ENCODE results near the gene DDX6.

The DDX6 gene

GRCh38 chr11:118797510-118797909, 6.5 kb upstream of the DDX6 start:
- H3K36me3 ChIP-seq (ENCODE audit: control insufficient read depth in 2 of 2, insufficient read depth in 1 of 2, low read length in 2 of 2), result no peaks in the 10 kb centered on the region
- ChIA-PET CTCF (interaction anchor here (0.6 kb wide), 1 partner anchor 193 kb away, joined by 5 read pairs; no protein-coding TSS in a partner anchor), POLR2A (no interaction called here)
- no peak overlapping the region for H3K4me3 ChIP-seq (ENCODE audit: low read depth, low read length)
- H3K9me3 ChIP-seq (ENCODE audit: control insufficient read depth, insufficient read depth, low read depth, low read length), result no peaks in the 10 kb centered on the region
- no peak for TF ChIP-seq OVOL3 (tag by site-specific recombination; IDR thresholded peaks at IDR 0.05)
- no peak for TF ChIP-seq SCRT1 (tag by site-specific recombination; IDR thresholded peaks at IDR 0.05; ENCODE audit: borderline replicate concordance)
- no peak for TF ChIP-seq ZNF416 (tag by site-specific recombination; IDR thresholded peaks at IDR 0.05)
- TF ChIP-seq ZNF292 (tag by site-specific recombination; IDR thresholded peaks at IDR 0.05; ENCODE audit: borderline replicate concordance, low read depth), result no peak
- TF ChIP-seq ZBTB21 (tag by site-specific recombination; IDR thresholded peaks at IDR 0.05), result no peak
- TF ChIP-seq ZNF530 (tag by site-specific recombination; IDR thresholded peaks at IDR 0.05; ENCODE audit: low read depth), result no peak
- TF ChIP-seq KLF1 (tag by site-specific recombination; IDR thresholded peaks at IDR 0.05), result no peak
- no peak for TF ChIP-seq GLIS2 (tag by site-specific recombination; IDR thresholded peaks at IDR 0.05)
- no peak for TF ChIP-seq MZF1 (tag by site-specific recombination; IDR thresholded peaks at IDR 0.05; ENCODE audit: borderline replicate concordance)
- no peak for TF ChIP-seq CTCF (tag by site-specific recombination; IDR thresholded peaks at IDR 0.05)
- TF ChIP-seq ZNF792 (tag by site-specific recombination; IDR thresholded peaks at IDR 0.05), result no peak
- no peak for TF ChIP-seq GFI1B (tag by site-specific recombination; IDR thresholded peaks at IDR 0.05)
- no peak for TF ChIP-seq ZNF266 (tag by site-specific recombination; IDR thresholded peaks at IDR 0.05; ENCODE audit: low read depth)
- no peak for TF ChIP-seq ZNF157 (tag by site-specific recombination; IDR thresholded peaks at IDR 0.05)
- no peak for TF ChIP-seq YY1 (tag by site-specific recombination; IDR thresholded peaks at IDR 0.05)
- TF ChIP-seq, protein P1, sequence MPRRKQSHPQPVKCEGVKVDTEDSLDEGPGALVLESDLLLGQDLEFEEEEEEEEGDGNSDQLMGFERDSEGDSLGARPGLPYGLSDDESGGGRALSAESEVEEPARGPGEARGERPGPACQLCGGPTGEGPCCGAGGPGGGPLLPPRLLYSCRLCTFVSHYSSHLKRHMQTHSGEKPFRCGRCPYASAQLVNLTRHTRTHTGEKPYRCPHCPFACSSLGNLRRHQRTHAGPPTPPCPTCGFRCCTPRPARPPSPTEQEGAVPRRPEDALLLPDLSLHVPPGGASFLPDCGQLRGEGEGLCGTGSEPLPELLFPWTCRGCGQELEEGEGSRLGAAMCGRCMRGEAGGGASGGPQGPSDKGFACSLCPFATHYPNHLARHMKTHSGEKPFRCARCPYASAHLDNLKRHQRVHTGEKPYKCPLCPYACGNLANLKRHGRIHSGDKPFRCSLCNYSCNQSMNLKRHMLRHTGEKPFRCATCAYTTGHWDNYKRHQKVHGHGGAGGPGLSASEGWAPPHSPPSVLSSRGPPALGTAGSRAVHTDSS (tag by site-specific recombination; IDR thresholded peaks at IDR 0.05), result no peak
- no peak overlapping the region for H3K27ac ChIP-seq (ENCODE audit: extremely low read depth, low read depth, low read length)
- 0 out of 2 replicates have a peak, but pooled peaks cover 4% of the 10 kb centered on the region for H3K4me1 ChIP-seq (ENCODE audit: control insufficient read depth, insufficient read depth, low read length)

DNA sequence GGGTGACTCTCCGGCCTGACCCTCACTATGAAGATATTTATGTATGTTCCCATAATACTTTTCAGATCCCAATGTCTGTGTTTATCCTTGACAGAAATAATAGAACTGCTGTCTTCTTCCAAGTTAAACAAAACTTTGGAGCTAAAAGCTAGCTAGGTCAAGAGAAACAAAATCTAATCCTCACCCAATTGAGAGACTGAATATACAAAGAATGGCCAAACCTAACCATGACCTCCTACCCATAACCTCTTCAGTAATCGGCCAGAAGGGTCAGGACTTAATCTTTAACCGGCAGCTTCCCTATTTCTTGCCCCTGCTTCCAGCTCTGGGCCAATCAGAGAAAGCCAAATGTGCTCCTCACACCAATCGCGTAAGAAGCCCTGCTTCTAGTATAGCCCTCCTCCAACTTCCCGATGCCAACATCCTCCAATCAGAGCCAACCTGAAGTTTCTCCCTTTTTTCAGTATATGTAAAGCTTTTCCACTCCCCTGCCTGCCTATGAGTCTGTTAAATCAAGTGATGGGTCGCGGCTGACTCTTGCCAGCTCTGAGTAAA, 1.7 kb upstream of the DDX6 start:
- no peaks in the 10 kb centered on the region for H3K9me3 ChIP-seq (ENCODE audit: control insufficient read depth, insufficient read depth, low read depth, low read length)

More for the DNA sequence above, 1.7 kb upstream of the DDX6 start:
- CTCF ChIA-PET, result interaction anchor here (0.6 to 2.8 kb wide), 11 partner anchors 9 to 927 kb away, joined by 3 to 9 read pairs (median 3); no protein-coding TSS in a partner anchor
- Histone ChIP-seq H3K36me3 (ENCODE audit: control insufficient read depth in 2 of 2, insufficient read depth in 1 of 2, low read length in 2 of 2) (no peaks in the 10 kb centered on the region), H3K27ac (ENCODE audit: extremely low read depth, low read depth, low read length) (peak overlapping the region; percentile 97), H3K4me1 (ENCODE audit: control insufficient read depth, insufficient read depth, low read length) (0 out of 2 replicates have a peak, but pooled peaks cover 4% of the 10 kb centered on the region), H3K4me3 (ENCODE audit: low read depth, low read length) (peak overlapping the region; percentile 97)
- POLR2A ChIA-PET, result interaction anchor here (0.6 to 3.2 kb wide), 15 partner anchors 11 to 301 kb away, joined by 3 to 17 read pairs (median 5); partner anchors contain the start of genes RPS25 and TRAPPC4
- TF ChIP-seq SP2 (tag by site-specific recombination; IDR thresholded peaks at IDR 0.05) (peak; percentile 83), OSR2 (tag by site-specific recombination; IDR thresholded peaks at IDR 0.05) (peak; percentile 72; the same call in 1 of the 2 replicates), ZNF76 (tag by site-specific recombination; IDR thresholded peaks at IDR 0.05; ENCODE audit: borderline replicate concordance, low read depth) (peak; percentile 64; the same call in 1 of the 2 replicates), ZNF311 (tag by site-specific recombination; IDR thresholded peaks at IDR 0.05; ENCODE audit: borderline replicate concordance) (no peak), ZNF48 (tag by site-specific recombination; IDR thresholded peaks at IDR 0.05) (no peak), TRIM28 (IDR thresholded peaks at IDR 0.05; ENCODE audit: borderline replicate concordance, low read length) (no peak), BCL11A (tag by site-specific recombination; IDR thresholded peaks at IDR 0.05; ENCODE audit: low read depth) (0 out of 2 replicates have a peak, but pooled peaks have one; percentile 26), ZNF175 (tag by site-specific recombination; IDR thresholded peaks at IDR 0.05) (no peak), ZBTB17 (tag by site-specific recombination; IDR thresholded peaks at IDR 0.05) (peak; percentile 26; the same call in 1 of the 2 replicates), ZXDB (tag by site-specific recombination; IDR thresholded peaks at IDR 0.05) (peak; percentile 60)
- TF ChIP-seq, protein P2, sequence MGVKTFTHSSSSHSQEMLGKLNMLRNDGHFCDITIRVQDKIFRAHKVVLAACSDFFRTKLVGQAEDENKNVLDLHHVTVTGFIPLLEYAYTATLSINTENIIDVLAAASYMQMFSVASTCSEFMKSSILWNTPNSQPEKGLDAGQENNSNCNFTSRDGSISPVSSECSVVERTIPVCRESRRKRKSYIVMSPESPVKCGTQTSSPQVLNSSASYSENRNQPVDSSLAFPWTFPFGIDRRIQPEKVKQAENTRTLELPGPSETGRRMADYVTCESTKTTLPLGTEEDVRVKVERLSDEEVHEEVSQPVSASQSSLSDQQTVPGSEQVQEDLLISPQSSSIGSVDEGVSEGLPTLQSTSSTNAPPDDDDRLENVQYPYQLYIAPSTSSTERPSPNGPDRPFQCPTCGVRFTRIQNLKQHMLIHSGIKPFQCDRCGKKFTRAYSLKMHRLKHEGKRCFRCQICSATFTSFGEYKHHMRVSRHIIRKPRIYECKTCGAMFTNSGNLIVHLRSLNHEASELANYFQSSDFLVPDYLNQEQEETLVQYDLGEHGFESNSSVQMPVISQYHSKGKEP (tag by site-specific recombination; IDR thresholded peaks at IDR 0.05), result peak; percentile 19; the same call in 1 of the 2 replicates

All from HEK293 (cell line).